ENCODE data around the gene RAB11FIP4. TPM values are rescaled to one million over a fixed set of nuclear protein-coding genes. Genes with fewer than 3 reads are reported as not detected.

The RAB11FIP4 gene
- total and polyA plus RNA-seq, 2 of the 13 experiments (the other 11 are each of a cell fraction or from before 2014, with no cell fraction given) = 28.0 to 89.3 TPM

DNA sequence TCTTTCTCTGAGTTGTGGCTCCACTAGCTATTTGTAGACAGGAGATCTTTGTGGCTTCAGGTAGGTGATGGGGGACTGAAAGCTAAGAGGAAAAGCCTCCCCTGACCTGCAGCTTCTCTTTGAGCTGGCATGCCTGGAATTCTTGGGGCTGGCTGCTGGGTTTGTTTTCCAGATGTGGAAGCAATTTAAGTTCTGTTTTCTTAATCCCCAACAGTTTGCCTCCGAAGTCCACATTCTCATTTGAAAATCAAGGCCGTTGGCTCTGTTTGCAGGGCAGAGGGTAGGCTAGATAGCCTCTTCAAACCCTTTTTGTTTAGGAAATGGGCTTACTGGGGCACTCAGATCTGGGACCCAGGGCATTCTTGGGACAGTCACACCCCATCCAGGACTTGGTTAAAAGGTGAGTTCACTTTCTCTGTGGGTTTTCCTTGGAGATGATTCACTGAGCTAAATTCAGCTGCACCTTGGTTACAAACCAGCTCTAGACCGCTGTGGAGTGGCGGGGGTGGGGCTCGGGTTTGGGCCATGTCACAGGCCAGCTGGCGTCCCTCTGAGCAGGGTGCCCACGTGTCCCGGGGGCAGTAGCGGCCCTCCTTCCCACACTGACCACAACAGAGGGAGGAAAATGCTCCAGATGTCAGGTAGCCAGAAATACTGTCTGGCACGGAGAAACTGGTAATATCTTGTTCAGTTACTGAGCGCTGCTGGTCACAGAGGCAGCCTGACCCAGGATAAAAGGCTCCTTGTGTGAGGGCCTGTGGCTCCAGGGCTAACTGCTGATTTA lies 108.5 kb downstream of the RAB11FIP4 start (continued):
- TF ChIP-seq POLR2A (IDR thresholded peaks at IDR 0.05; ENCODE audit: insufficient read depth in 1 of 2, low read depth in 2 of 2, low read length in 2 of 2) (peak in 1 of 2 experiments; percentile 29; a peak in 2 of 4 replicates), TEAD3 (CRISPR knock-in tag; optimal IDR thresholded peaks at IDR 0.05; ENCODE audit: borderline replicate concordance) (peak; percentile 94), FOSL1 (CRISPR knock-in tag; IDR thresholded peaks at IDR 0.05; ENCODE audit: borderline replicate concordance) (no peak), ZNF264 (CRISPR knock-in tag; IDR thresholded peaks at IDR 0.05) (peak; percentile 44; the same call in 1 of the 2 replicates), CC2D1A (CRISPR knock-in tag; IDR thresholded peaks at IDR 0.05) (no peak), ZSCAN29 (CRISPR knock-in tag; conservative IDR thresholded peaks at IDR 0.05) (0 out of 2 replicates have a peak, but pooled peaks have one; percentile 69), HNF4G (IDR thresholded peaks at IDR 0.05; ENCODE audit: borderline replicate concordance, low read depth, low read length) (peak; percentile 63), HNF4G (CRISPR knock-in tag; IDR thresholded peaks at IDR 0.05; ENCODE audit: borderline replicate concordance, low read depth) (no peak), HOXA7 (CRISPR knock-in tag; IDR thresholded peaks at IDR 0.05) (no peak), NCOA5 (CRISPR knock-in tag; IDR thresholded peaks at IDR 0.05) (no peak), ZNF652 (CRISPR knock-in tag; IDR thresholded peaks at IDR 0.05; ENCODE audit: borderline replicate concordance, low read depth) (no peak), KMT2A (CRISPR knock-in tag; IDR thresholded peaks at IDR 0.05) (no peak), HNRNPLL (IDR thresholded peaks at IDR 0.05; ENCODE audit: low read depth, low read length, poor library complexity, severe bottlenecking) (peak; percentile 32), ZNF451 (CRISPR knock-in tag; IDR thresholded peaks at IDR 0.05) (no peak), HOXA3 (CRISPR knock-in tag; IDR thresholded peaks at IDR 0.05) (peak; percentile 15; the same call in 1 of the 2 replicates), ZMYM4 (CRISPR knock-in tag; IDR thresholded peaks at IDR 0.05) (no peak), SIN3A (IDR thresholded peaks at IDR 0.05; ENCODE audit: borderline replicate concordance, low read depth, low read length) (peak; percentile 80; the same call in 1 of the 2 replicates), TBX2 (CRISPR knock-in tag; IDR thresholded peaks at IDR 0.05; ENCODE audit: borderline replicate concordance) (peak; percentile 44; the same call in 1 of the 2 replicates), ZNF235 (CRISPR knock-in tag; IDR thresholded peaks at IDR 0.05; ENCODE audit: borderline replicate concordance) (peak; percentile 71; the same call in 1 of the 2 replicates)
- TF ChIP-seq, protein P1, sequence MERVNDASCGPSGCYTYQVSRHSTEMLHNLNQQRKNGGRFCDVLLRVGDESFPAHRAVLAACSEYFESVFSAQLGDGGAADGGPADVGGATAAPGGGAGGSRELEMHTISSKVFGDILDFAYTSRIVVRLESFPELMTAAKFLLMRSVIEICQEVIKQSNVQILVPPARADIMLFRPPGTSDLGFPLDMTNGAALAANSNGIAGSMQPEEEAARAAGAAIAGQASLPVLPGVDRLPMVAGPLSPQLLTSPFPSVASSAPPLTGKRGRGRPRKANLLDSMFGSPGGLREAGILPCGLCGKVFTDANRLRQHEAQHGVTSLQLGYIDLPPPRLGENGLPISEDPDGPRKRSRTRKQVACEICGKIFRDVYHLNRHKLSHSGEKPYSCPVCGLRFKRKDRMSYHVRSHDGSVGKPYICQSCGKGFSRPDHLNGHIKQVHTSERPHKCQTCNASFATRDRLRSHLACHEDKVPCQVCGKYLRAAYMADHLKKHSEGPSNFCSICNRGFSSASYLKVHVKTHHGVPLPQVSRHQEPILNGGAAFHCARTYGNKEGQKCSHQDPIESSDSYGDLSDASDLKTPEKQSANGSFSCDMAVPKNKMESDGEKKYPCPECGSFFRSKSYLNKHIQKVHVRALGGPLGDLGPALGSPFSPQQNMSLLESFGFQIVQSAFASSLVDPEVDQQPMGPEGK (CRISPR knock-in tag; IDR thresholded peaks at IDR 0.05) = peak; percentile 39
- TF ChIP-seq, protein P2, sequence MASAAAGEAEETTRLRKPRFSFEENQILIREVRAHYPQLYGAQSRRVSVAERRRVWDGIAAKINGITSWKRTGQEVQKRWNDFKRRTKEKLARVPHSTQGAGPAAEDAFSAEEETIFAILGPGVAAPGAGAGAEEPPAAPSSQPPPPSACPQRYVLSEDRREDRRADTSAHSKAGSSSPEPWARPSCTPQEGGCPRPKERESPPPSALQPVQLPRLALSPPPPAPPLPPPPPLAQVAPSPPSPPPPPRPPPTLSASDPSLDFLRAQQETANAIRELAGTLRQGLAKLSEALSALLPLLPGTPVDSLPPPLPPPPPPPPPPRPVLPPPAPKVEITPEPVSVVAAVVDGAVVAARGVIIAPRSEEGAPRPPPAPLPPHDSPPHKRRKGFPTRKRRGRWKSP (CRISPR knock-in tag; IDR thresholded peaks at IDR 0.05) = peak; percentile 55; the same call in 1 of the 2 replicates
- TF ChIP-seq, protein P3, sequence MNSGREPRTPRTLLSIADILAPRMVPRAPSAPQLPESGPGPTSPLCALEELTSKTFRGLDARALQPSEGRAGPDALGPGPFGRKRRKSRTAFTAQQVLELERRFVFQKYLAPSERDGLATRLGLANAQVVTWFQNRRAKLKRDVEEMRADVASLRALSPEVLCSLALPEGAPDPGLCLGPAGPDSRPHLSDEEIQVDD (CRISPR knock-in tag; IDR thresholded peaks at IDR 0.05; ENCODE audit: borderline replicate concordance) = no peak
- TF ChIP-seq, protein P4, sequence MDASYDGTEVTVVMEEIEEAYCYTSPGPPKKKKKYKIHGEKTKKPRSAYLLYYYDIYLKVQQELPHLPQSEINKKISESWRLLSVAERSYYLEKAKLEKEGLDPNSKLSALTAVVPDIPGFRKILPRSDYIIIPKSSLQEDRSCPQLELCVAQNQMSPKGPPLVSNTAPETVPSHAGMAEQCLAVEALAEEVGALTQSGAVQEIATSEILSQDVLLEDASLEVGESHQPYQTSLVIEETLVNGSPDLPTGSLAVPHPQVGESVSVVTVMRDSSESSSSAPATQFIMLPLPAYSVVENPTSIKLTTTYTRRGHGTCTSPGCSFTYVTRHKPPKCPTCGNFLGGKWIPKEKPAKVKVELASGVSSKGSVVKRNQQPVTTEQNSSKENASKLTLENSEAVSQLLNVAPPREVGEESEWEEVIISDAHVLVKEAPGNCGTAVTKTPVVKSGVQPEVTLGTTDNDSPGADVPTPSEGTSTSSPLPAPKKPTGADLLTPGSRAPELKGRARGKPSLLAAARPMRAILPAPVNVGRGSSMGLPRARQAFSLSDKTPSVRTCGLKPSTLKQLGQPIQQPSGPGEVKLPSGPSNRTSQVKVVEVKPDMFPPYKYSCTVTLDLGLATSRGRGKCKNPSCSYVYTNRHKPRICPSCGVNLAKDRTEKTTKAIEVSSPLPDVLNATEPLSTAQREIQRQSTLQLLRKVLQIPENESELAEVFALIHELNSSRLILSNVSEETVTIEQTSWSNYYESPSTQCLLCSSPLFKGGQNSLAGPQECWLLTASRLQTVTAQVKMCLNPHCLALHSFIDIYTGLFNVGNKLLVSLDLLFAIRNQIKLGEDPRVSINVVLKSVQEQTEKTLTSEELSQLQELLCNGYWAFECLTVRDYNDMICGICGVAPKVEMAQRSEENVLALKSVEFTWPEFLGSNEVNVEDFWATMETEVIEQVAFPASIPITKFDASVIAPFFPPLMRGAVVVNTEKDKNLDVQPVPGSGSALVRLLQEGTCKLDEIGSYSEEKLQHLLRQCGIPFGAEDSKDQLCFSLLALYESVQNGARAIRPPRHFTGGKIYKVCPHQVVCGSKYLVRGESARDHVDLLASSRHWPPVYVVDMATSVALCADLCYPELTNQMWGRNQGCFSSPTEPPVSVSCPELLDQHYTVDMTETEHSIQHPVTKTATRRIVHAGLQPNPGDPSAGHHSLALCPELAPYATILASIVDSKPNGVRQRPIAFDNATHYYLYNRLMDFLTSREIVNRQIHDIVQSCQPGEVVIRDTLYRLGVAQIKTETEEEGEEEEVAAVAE (CRISPR knock-in tag; IDR thresholded peaks at IDR 0.05; ENCODE audit: borderline replicate concordance) = no peak

Data from HepG2 (cell line).